GM19351 (cell line): ENCODE measurements around the gene MPP7.
"Not testable (repeated sequence)": the region's sequence is repeated elsewhere in the genome, so short reads cannot be mapped to it uniquely, and the experiment has no call there.

ENCODE experiments used
- ATAC-seq: cut with Tn5 transposase; IDR thresholded peaks from one replicate; pipeline ENCODE4 v1.9.1; 2021; ENCODE audit warnings: mild to moderate bottlenecking, moderate library complexity; ENCODE audit not compliant: unreplicated experiment

The MPP7 gene

GRCh38 chr10:28302638-28303488, at the start of gene MPP7:
MPP7 (minus strand) TSS chr10:28303064; CDS start chr10:28238604, 64,460 bp downstream.
- peak; percentile 99 for ATAC-seq

GRCh38 chr10:28349892-28350291, 47.0 kb upstream of the MPP7 start:
- no peak for ATAC-seq

GRCh38 chr10:28343987-28344895, 41.4 kb upstream of the MPP7 start:
- ATAC-seq = no peak

GRCh38 chr10:28343252-28343651, 40.4 kb upstream of the MPP7 start:
- no peak for ATAC-seq

DNA sequence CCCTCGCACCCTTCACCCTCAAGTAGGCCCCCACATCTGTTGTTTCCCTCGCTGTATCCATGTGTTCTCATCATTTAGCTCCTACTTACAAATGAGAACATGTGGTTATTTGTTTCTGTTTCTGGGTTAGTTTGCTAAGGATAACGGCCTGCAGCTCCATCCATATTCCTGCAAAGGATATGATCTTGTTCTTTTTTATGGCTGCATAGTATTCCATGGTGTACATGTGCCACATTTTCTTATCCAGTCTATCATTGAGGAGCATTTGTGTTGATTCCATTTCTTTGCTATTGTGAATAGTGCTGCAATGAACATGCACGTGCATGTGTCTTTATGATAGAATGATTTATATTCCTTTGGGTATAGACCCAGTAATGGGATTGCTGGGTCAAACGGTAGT, 38.8 kb upstream of the MPP7 start:
- ATAC-seq = not testable (repeated sequence)

- no peak for ATAC-seq
These were observed 29.9 kb upstream of the MPP7 start for GRCh38 chr10:28332726-28333125.

DNA sequence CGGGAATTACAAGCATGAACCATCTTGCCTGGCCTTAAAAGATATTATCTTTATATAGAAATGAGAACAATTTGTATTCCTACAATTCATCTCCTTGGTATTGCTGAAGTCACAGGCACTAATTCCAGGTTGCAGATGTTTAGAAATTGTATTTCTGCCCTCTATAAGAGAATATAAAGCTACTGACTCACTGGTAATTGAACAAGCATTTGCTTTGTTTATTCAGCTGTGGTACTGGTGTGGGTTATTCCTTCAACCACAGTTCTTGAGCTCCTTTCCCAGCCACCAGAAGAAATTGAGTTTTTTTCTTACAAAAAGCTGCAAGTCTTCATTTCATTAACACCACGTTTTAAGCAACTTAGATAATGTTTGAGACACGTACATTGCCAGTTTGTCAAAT, 29.0 kb upstream of the MPP7 start:
- no peak for ATAC-seq

GRCh38 chr10:28331066-28331465, 28.2 kb upstream of the MPP7 start:
- no peak for ATAC-seq

- ATAC-seq = no peak
These were observed 25.5 kb upstream of the MPP7 start for GRCh38 chr10:28328346-28328745.

DNA sequence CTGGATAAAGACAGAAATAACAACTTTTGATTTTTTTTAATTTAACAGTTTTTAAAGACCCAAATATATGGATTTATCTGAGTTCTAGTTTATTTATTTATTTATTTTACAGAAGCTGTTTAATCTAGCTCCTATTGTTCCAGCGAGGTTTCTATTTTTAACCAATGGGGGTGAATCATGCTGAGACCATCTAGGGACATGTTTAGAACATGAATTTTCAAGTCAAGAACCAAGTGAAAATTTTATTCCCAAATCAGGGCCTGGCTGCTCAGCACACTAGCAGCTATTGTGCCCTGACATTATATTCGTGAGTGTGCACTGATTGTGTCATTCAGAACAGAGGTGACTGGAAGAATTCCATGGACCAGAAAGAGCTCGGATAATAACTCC, 24.6 kb upstream of the MPP7 start:
- no peak for ATAC-seq

GRCh38 chr10:28326516-28327490, 23.9 kb upstream of the MPP7 start:
- ATAC-seq = no peak

DNA sequence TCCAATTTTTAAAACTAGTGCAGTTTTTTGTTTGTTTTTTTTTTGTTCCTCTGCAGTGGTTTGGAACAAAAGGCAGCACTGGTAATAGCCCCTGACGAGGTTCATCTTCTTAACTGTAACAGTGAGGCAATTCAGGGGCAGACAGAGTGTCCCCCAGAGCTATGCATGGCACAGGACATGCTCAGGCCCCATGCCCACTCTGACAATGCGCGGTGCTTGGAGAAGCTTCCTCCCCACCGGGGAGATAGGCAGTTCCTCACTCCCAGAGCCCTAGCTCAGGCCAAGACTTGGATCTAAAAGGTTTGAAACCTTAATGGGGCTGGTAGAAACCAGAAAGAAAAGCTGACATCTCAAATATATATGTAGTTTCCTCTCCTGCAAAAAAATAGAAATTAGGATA, 17.9 kb upstream of the MPP7 start:
- ATAC-seq = no peak

GRCh38 chr10:28320090-28320489, 17.2 kb upstream of the MPP7 start:
- ATAC-seq = no peak

DNA sequence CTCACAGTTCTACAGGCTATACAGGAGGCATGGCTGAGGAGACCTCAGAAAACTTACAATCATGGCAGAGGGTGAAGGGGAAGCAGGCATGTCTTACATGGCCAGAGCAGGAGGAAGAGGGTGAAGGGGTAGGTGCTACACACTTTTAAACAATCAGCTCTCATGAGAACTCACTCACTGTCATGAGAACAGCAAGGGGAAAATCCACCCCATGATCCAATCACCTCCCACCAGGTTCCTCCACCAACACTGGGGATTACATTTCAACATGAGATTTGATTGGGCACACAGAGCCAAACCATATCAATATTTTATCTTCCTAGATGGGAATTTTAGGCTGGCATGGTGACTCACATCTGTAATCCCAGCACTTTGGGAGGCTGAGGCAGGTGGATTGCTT, 16.2 kb upstream of the MPP7 start:
- ATAC-seq = not testable (repeated sequence)

DNA sequence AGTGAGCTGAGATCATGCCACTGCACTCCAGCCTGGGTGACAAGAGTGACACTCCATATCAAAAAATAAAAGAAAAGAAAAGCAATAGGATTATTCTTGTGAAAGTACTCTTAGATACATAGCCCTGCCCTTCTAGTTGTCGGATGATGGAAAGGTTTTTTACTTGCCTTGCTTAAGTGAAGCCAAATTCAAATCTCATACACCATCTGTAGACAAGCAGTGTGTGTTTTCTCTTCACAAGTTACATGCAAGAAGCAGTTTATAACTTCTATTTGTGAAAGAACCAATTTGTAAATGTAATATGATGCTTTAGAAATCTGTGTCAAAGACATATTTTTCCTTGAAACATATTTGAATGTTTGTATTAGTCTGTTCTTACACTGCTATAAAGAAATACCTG, 15.8 kb upstream of the MPP7 start:
- ATAC-seq = no peak

GRCh38 chr10:28317760-28318159, 14.9 kb upstream of the MPP7 start:
- no peak for ATAC-seq

- no peak for ATAC-seq
These were observed 13.8 kb upstream of the MPP7 start for GRCh38 chr10:28316696-28317095.

DNA sequence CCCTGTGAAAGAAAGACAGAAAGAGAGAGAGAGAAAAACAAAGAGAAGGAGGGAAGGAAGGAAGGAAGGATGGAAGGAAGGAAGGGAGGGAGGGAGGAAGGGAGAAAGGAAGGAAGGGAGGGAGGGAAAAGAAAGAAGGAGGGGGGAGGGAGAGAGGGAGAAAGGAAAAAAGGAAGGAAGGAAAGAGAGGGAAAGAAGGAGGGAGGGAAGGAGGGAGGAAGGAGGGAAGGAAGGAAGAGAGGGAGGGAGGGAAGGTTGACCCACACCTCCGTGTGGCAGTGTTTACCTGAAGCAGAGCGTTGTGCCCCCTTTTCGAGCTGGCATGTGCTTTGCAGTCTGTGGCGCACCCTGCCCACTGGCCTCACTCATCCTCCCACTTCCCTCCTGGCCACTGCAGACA, 12.3 kb upstream of the MPP7 start:
- no peak for ATAC-seq

DNA sequence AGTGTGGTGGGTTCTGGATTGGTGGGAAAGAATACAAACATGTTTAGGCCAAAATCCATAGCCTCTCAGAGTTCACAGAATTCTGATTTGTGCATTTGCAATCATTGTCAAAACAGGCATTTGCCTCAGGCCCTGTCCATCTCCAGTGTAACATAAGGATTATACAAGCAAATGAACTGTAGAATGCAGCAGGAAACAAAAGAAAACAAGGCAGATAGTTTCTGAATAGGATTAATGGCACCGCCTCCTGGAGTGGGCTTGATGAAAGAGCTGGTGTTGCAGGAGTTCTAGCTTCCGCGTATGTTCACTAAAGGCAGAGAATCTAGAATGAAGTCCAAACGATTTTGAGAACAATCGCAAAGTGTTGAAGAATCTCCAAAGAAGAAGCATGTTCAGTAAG, 11.3 kb upstream of the MPP7 start:
- no peak for ATAC-seq

- no peak for ATAC-seq
These were observed 9.7 kb upstream of the MPP7 start for GRCh38 chr10:28312572-28312971.

- no peak for ATAC-seq
These were observed 8.2 kb upstream of the MPP7 start for GRCh38 chr10:28311104-28311503.
